DOHH2 (cell line): Measurements from ENCODE around the gene C13orf46.
A peak's percentile ranks its signal among the peaks of the same experiment; 100 is the strongest.

Experiments used
- H3F3A ChIP-seq: fragments of 200-600 bp; sonication (generic), shearing (Covaris generic); 2 replicates; pipeline ENCODE4 v1.6.0; 2016; ENCODE audit warnings: antibody characterized with exemption, mild to moderate bottlenecking; ENCODE audit not compliant: control insufficient read depth, insufficient read depth
- H3K27ac ChIP-seq: fragments of 200-600 bp; sonication (generic); 2 replicates; pipeline ENCODE4 v1.5.1; 2014; ENCODE audit warnings: low read depth, mild to moderate bottlenecking, low read length, moderate library complexity
- H3K27me3 ChIP-seq: fragments of 200-600 bp; sonication (generic); 2 replicates; pipeline ENCODE4 v1.6.1; 2014; ENCODE audit warnings: mild to moderate bottlenecking, low read length, mixed read lengths; ENCODE audit not compliant: control insufficient read depth
- H3K36me3 ChIP-seq: fragments of 200-600 bp; sonication (generic); 2 replicates; pipeline ENCODE4 v1.6.1; 2014; ENCODE audit warnings: mild to moderate bottlenecking, low read length, moderate library complexity, mixed read lengths; ENCODE audit not compliant: control insufficient read depth
- H3K4me1 ChIP-seq: fragments of 200-600 bp; sonication (generic); 2 replicates; pipeline ENCODE4 v1.6.1; 2014; ENCODE audit warnings: mild to moderate bottlenecking, low read length, mixed read lengths; ENCODE audit not compliant: control insufficient read depth
- H3K4me2 ChIP-seq: fragments of 200-600 bp; sonication (generic); 2 replicates; pipeline ENCODE4 v1.6.0; 2014; ENCODE audit warnings: mild to moderate bottlenecking, low read length, moderate library complexity
- H3K4me3 ChIP-seq: fragments of 200-600 bp; sonication (generic); 2 replicates; pipeline ENCODE4 v1.5.1; 2014; ENCODE audit warnings: mild to moderate bottlenecking, low read length, mixed read lengths
- H3K79me2 ChIP-seq: fragments of 200-600 bp; sonication (generic); 2 replicates; pipeline ENCODE4 v1.6.1; 2014; ENCODE audit warnings: mild to moderate bottlenecking, low read length, mixed read lengths; ENCODE audit not compliant: control insufficient read depth
- H3K9me2 ChIP-seq: fragments of 200-600 bp; sonication (generic); replicated peaks from 2 replicates; pipeline ENCODE4 v1.6.1; 2014; ENCODE audit warnings: mild to moderate bottlenecking, low read length, mixed read lengths; ENCODE audit not compliant: control insufficient read depth
- H3K9me3 ChIP-seq: fragments of 200-600 bp; sonication (generic); 2 replicates; pipeline ENCODE4 v1.6.1; 2014; ENCODE audit warnings: antibody characterized with exemption, low read length, mixed read lengths; ENCODE audit not compliant: control insufficient read depth, insufficient read depth
- H4K20me1 ChIP-seq: fragments of 200-600 bp; sonication (generic); 2 replicates; pipeline ENCODE4 v1.6.0; 2014; ENCODE audit warnings: low read depth, mild to moderate bottlenecking, antibody characterized with exemption, low read length, moderate library complexity; ENCODE audit not compliant: control insufficient read depth, insufficient read depth
- CTCF ChIP-seq: fragments of 200-600 bp; sonication (generic); IDR thresholded peaks from one replicate; pipeline ENCODE4 v1.5.1; 2014; ENCODE audit warnings: antibody characterized with exemption, mild to moderate bottlenecking, low read depth, low read length; ENCODE audit not compliant: poor library complexity, severe bottlenecking
- EZH2phosphoT487 ChIP-seq: fragments of 200-600 bp; sonication (generic); IDR thresholded peaks from 2 replicates; pipeline ENCODE4 v1.6.1; 2017; ENCODE audit warnings: borderline replicate concordance, mild to moderate bottlenecking, antibody characterized with exemption, low read length, moderate library complexity, mixed read lengths

Gene C13orf46

GRCh38 chr13:114018461-114019055, 44.7 kb upstream of the C13orf46 start:
- Histone ChIP-seq H3K36me3 (no peaks in the 10 kb centered on the region), H3K27me3 (no peaks in the 10 kb centered on the region), H3K4me2 (no peak overlapping the region), H3K9me2 (no peaks in the 10 kb centered on the region), H3K9me3 (no peaks in the 10 kb centered on the region), H3K79me2 (no peaks in the 10 kb centered on the region), H3K4me3 (no peak overlapping the region), H3K27ac (no peak overlapping the region), H4K20me1 (no peaks in the 10 kb centered on the region), H3K4me1 (peaks cover 25% of the 10 kb centered on the region), H3F3A (no peaks in the 10 kb centered on the region)
- TF ChIP-seq EZH2phosphoT487 = no peak
- TF ChIP-seq CTCF = no peak

GRCh38 chr13:114017966-114018365, 44.1 kb upstream of the C13orf46 start:
- Histone ChIP-seq H4K20me1 (no peaks in the 10 kb centered on the region), H3K4me3 (no peak overlapping the region), H3K27me3 (no peaks in the 10 kb centered on the region), H3K4me1 (peaks cover 23% of the 10 kb centered on the region), H3K9me2 (no peaks in the 10 kb centered on the region), H3K36me3 (no peaks in the 10 kb centered on the region), H3K79me2 (no peaks in the 10 kb centered on the region), H3K27ac (no peak overlapping the region), H3F3A (no peaks in the 10 kb centered on the region), H3K4me2 (no peak overlapping the region), H3K9me3 (no peaks in the 10 kb centered on the region)
- no peak for TF ChIP-seq EZH2phosphoT487
- TF ChIP-seq CTCF = no peak

- Histone ChIP-seq H4K20me1 (no peaks in the 10 kb centered on the region), H3K9me2 (no peaks in the 10 kb centered on the region), H3K4me2 (no peak overlapping the region), H3K27ac (no peak overlapping the region), H3K27me3 (no peaks in the 10 kb centered on the region), H3K4me3 (no peak overlapping the region), H3F3A (no peaks in the 10 kb centered on the region), H3K36me3 (no peaks in the 10 kb centered on the region), H3K79me2 (no peaks in the 10 kb centered on the region), H3K9me3 (no peaks in the 10 kb centered on the region), H3K4me1 (peaks cover 20% of the 10 kb centered on the region)
- peak; percentile 33 for TF ChIP-seq CTCF
- TF ChIP-seq EZH2phosphoT487 = no peak
These were observed 43.3 kb upstream of the C13orf46 start for GRCh38 chr13:114017028-114017630.
